OCI-LY1 (cell line): ENCODE measurements around the gene SLC35F2.

Source experiments
- CTCF ChIP-seq: fragments of 200-600 bp; sonication (generic), shearing (Covaris generic); IDR thresholded peaks from 2 replicates; pipeline ENCODE4 v1.5.1; 2017; ENCODE audit warnings: mild to moderate bottlenecking, antibody characterized with exemption, low read length, moderate library complexity, mixed read lengths
- EZH2 ChIP-seq: fragments of 200-600 bp; sonication (generic), shearing (Covaris generic); IDR thresholded peaks from 2 replicates; pipeline ENCODE4 v1.8.0; 2017; ENCODE audit warnings: borderline replicate concordance, mixed run types, mild to moderate bottlenecking, antibody characterized with exemption, low read length, moderate library complexity, mixed read lengths

DNA sequence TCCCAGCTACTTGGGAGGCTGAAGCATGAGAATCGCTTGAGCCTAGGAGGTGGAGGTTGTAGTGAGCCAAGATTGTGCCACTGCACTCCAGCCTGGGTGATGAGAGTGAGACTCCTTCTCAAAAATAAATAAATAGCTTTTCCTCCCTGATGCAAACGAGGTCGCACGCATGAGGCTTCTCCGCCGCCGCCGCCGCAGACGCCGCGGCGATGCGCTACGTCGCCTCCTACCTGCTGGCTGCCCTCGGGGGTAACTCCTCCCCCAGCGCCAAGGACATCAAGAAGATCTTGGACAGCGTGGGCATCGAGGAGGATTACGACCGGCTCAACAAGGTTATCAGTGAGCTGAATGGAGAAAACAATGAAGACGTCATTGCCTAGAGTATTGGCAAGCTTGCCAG lies 49.6 kb upstream of the SLC35F2 start:
- no peak for TF ChIP-seq CTCF
- no peak for TF ChIP-seq EZH2
